Activated CD8-positive, alpha-beta memory T cell treated with anti-CD3 and anti-CD28 coated beads, Interleukin-2, amount 50 U/mL, for 1 hour (primary cell): ENCODE measurements around the gene RAVER1.
"Not testable (repeated sequence)": the region's sequence is repeated elsewhere in the genome, so short reads cannot be mapped to it uniquely, and the experiment has no call there.

ENCODE experiments used
- DNase-seq: peaks from one replicate; pipeline ENCODE4 v3.0.0-alpha.2; 2020; ENCODE audit errors: extremely low read depth

RAVER1 gene

GRCh38 chr19:10344780-10345179 lies 11.5 kb upstream of the RAVER1 start:
- no peak for DNase-seq

- DNase-seq, result no peak
Measured at GRCh38 chr19:10343495-10343894, 10.2 kb upstream of the RAVER1 start.

GRCh38 chr19:10339977-10340376 lies 6.6 kb upstream of the RAVER1 start:
- DNase-seq, result no peak

- no peak for DNase-seq
Measured at GRCh38 chr19:10339380-10339960, 6.1 kb upstream of the RAVER1 start, which contains the start of gene ICAM3. Gene ICAM3 (minus strand): TSS chr19:10339624. CDS start chr19:10339614, 10 bp downstream.

- no peak for DNase-seq
Measured at GRCh38 chr19:10338940-10339339, 5.6 kb upstream of the RAVER1 start.

- not testable (repeated sequence) for DNase-seq
Measured at GRCh38 chr19:10336725-10337124, 3.4 kb upstream of the RAVER1 start.

- DNase-seq, result no peak
Measured at GRCh38 chr19:10335352-10335985, 2.1 kb upstream of the RAVER1 start.

- DNase-seq, result no peak
Measured at GRCh38 chr19:10334588-10335351, 1.4 kb upstream of the RAVER1 start.

- DNase-seq, result no peak
Measured at GRCh38 chr19:10333758-10334587, 644 bp upstream of the RAVER1 start.

- DNase-seq, result no peak
Measured at GRCh38 chr19:10332158-10332964, 968 bp downstream of the RAVER1 start.

GRCh38 chr19:10329555-10329954 lies 3.8 kb downstream of the RAVER1 start:
- DNase-seq, result no peak

GRCh38 chr19:10328558-10329429 lies 4.5 kb downstream of the RAVER1 start:
- no peak for DNase-seq

- no peak for DNase-seq
Measured at GRCh38 chr19:10327793-10328192, 5.5 kb downstream of the RAVER1 start.

- no peak for DNase-seq
Measured at GRCh38 chr19:10325732-10326131, 7.6 kb downstream of the RAVER1 start.

GRCh38 chr19:10321874-10322835 lies 11.2 kb downstream of the RAVER1 start:
- DNase-seq, result no peak

- no peak for DNase-seq
Measured at GRCh38 chr19:10321417-10321797, 11.9 kb downstream of the RAVER1 start.

- no peak for DNase-seq
Measured at GRCh38 chr19:10320602-10321416, 12.5 kb downstream of the RAVER1 start.
